Endothelial cell of umbilical vein (primary cell): ENCODE measurements around the gene KCNK1. TPM values are rescaled to one million over a fixed set of nuclear protein-coding genes. Genes with fewer than 3 reads are reported as not detected.

ENCODE experiments used
- BruUV-seq: library from RNA; stranded (reverse); fragments of 400-500 nt; replicated peaks from 2 replicates; lab custom pipeline; 2021; lab: Mats Ljungman, UMichigan
- CTCF ChIA-PET: fragments of 300-600, 350-600 bp; sonication (Branson Sonifier 250); formaldehyde crosslinking; loops from one replicate; lab custom pipeline; 2021; ENCODE audit warnings: antibody characterized with exemption, inconsistent platforms; lab: Charles Lee
- POLR2A ChIA-PET: fragments of 300-600, 350-600 bp; sonication (Branson Sonifier 250); formaldehyde crosslinking; loops from one replicate; lab custom pipeline; 2021; ENCODE audit warnings: antibody characterized with exemption, inconsistent platforms; lab: Charles Lee
- DNase-seq: peaks from one replicate; pipeline ENCODE4 v3.0.0-alpha.2; 2011; ENCODE audit warnings: low read depth, low spot score
- FAIRE-seq: peaks from 2 replicates; lab custom pipeline; 2011; peaks lifted over from hg19 to GRCh38; lab: Jason Lieb, UNC
- H2AFZ ChIP-seq: 2 replicates; pipeline ENCODE4 v1.6.0; 2012; ENCODE audit warnings: low read depth, low read length, control low read depth, inconsistent platforms
- H3K27ac ChIP-seq: 2 replicates; pipeline ENCODE4 v1.5.1; 2011; ENCODE audit warnings: low read depth, mild to moderate bottlenecking, control low read depth, low read length, moderate library complexity; ENCODE audit not compliant: insufficient read depth
- H3K27me3 ChIP-seq, 2 experiments: 2 replicates each; pipeline versions ENCODE4 v1.6.0 to v1.6.1; 2011; ENCODE audit warnings: low read length in 2 of 2, mixed read lengths in 1 of 2; ENCODE audit not compliant: control insufficient read depth in 2 of 2, insufficient read depth in 2 of 2
- H3K36me3 ChIP-seq, 2 experiments: 2 replicates in 1 of 2; 3 replicates in 1 of 2; pipeline ENCODE4 v1.5.1; 2011; ENCODE audit warnings: low read length in 2 of 2, mild to moderate bottlenecking in 1 of 2, moderate library complexity in 1 of 2; ENCODE audit not compliant: control insufficient read depth in 2 of 2, insufficient read depth in 2 of 2; ENCODE audit errors: extremely low read depth in 1 of 2
- H3K4me1 ChIP-seq: 3 replicates; pipeline ENCODE4 v1.5.1; 2011; ENCODE audit warnings: mild to moderate bottlenecking, low read length; ENCODE audit not compliant: control insufficient read depth, insufficient read depth; ENCODE audit errors: extremely low read depth
- H3K4me2 ChIP-seq: 2 replicates; pipeline ENCODE4 v1.6.1; 2011; ENCODE audit warnings: low read length, control low read depth, mixed read lengths; ENCODE audit not compliant: insufficient read depth
- H3K4me3 ChIP-seq, 3 experiments: fragments of 200-600 bp in 1 of 3; sonication (generic), shearing (Covaris generic) in 1 of 3; replicated peaks in 1 of 3; 2 replicates each; pipeline ENCODE4 v1.5.1; 2011 to 2016; ENCODE audit warnings: control low read depth in 3 of 3, low read length in 3 of 3, mild to moderate bottlenecking in 2 of 3, inconsistent platforms in 1 of 3, low read depth in 1 of 3, moderate library complexity in 1 of 3; ENCODE audit not compliant: insufficient read depth in 1 of 3
- H3K79me2 ChIP-seq: 2 replicates; pipeline ENCODE4 v1.6.0; 2012; ENCODE audit warnings: low read length, inconsistent platforms; ENCODE audit not compliant: control insufficient read depth, insufficient read depth
- H3K9ac ChIP-seq: replicated peaks from 2 replicates; pipeline ENCODE3; 2011; ENCODE audit warnings: low read length, control low read depth; ENCODE audit not compliant: insufficient read depth; ENCODE audit errors: extremely low read depth
- H3K9me1 ChIP-seq: replicated peaks from 3 replicates; pipeline ENCODE4 v1.6.0; 2011; ENCODE audit warnings: mild to moderate bottlenecking, low read length; ENCODE audit not compliant: control insufficient read depth, insufficient read depth; ENCODE audit errors: extremely low read depth
- H3K9me3 ChIP-seq: replicated peaks from 2 replicates; pipeline ENCODE4 v1.5.1; 2012; ENCODE audit warnings: low read length, inconsistent platforms; ENCODE audit not compliant: control insufficient read depth, insufficient read depth
- H4K20me1 ChIP-seq: replicated peaks from 2 replicates; pipeline ENCODE3; 2011; ENCODE audit warnings: mild to moderate bottlenecking, low read length; ENCODE audit not compliant: control insufficient read depth, insufficient read depth; ENCODE audit errors: extremely low read depth
- CTCF ChIP-seq, 2 donors: IDR thresholded peaks; 1 replicate in 1 of 2; 2 replicates in 1 of 2; pipeline ENCODE4 v1.5.1; 2011; ENCODE audit warnings: low read length in 2 of 2, mild to moderate bottlenecking in 2 of 2, moderate library complexity in 2 of 2, control low read depth in 1 of 2, inconsistent platforms in 1 of 2, low read depth in 1 of 2; ENCODE audit not compliant: insufficient read depth in 1 of 2; ENCODE audit errors: extremely low read depth in 1 of 2
- EZH2 ChIP-seq: IDR thresholded peaks from 2 replicates; pipeline ENCODE4 v1.6.1; 2012; ENCODE audit warnings: borderline replicate concordance, low read depth, mild to moderate bottlenecking, moderate library complexity, low read length, inconsistent platforms; ENCODE audit not compliant: severe bottlenecking
- FOS ChIP-seq: IDR thresholded peaks from 2 replicates; pipeline ENCODE4 v1.6.1; 2011; ENCODE audit warnings: mild to moderate bottlenecking, low read length, moderate library complexity, borderline replicate concordance; ENCODE audit not compliant: insufficient read depth
- GATA2 ChIP-seq: IDR thresholded peaks from 2 replicates; pipeline ENCODE4 v1.7.0; 2011; ENCODE audit warnings: low read depth, mild to moderate bottlenecking, moderate library complexity, mixed read lengths, low read length; ENCODE audit not compliant: insufficient read length, insufficient read depth
- JUN ChIP-seq: IDR thresholded peaks from 2 replicates; pipeline ENCODE4 v1.6.1; 2011; ENCODE audit warnings: borderline replicate concordance, low read depth; ENCODE audit not compliant: insufficient read length, insufficient read depth
- MAX ChIP-seq: IDR thresholded peaks from 2 replicates; pipeline ENCODE4 v1.6.1; 2011; ENCODE audit not compliant: insufficient read depth, insufficient read length
- MYC ChIP-seq: IDR thresholded peaks from one replicate; pipeline ENCODE4 v1.6.1; 2011; ENCODE audit warnings: mild to moderate bottlenecking, low read depth, low read length
- POLR2A ChIP-seq: IDR thresholded peaks from 2 replicates; pipeline ENCODE4 v1.6.1; 2012; ENCODE audit warnings: low read depth, mild to moderate bottlenecking, control low read depth, low read length
- POLR2AphosphoS5 ChIP-seq: IDR thresholded peaks from 2 replicates; pipeline ENCODE4 v1.6.1; 2012; ENCODE audit warnings: low read depth, mild to moderate bottlenecking, control low read depth, low read length, moderate library complexity; ENCODE audit not compliant: insufficient read depth
- dilution Hi-C: fragments of 300-500 bp; cut with MboI; formaldehyde crosslinking; loops from one replicate; pipeline ENCODE4 v1.15.0; 2019; ENCODE audit warnings: low sequenced_read_pairs; ENCODE audit not compliant: extremely low pct_ligation_motif_present
- intact Hi-C: fragments of 100-400 bp; cut with micrococcal nuclease; formaldehyde crosslinking; loops from one replicate; pipeline ENCODE4 v1.10.0; 2022
- polyA plus RNA-seq, 4 experiments: library from polyadenylated mRNA; depleted of rRNA in 3 of 4; stranded (reverse) in 3 of 4; unstranded in 1 of 4; fragments of >200 nt; gene quantifications; 2 replicates each; pipeline versions ENCODE4 v1.2.1 to v1.2.3, GENCODE V29; 2011 to 2012; ENCODE audit warnings: missing spikeins in 1 of 4
- total RNA-seq: library from RNA; stranded (reverse); gene quantifications from 2 replicates; pipeline ENCODE4 v1.2.3, GENCODE V29; 2021

KCNK1 gene
- total and polyA plus RNA-seq, 2 donors (not counting 3 experiments of a cell fraction or from before 2014, with no cell fraction given), result 0.83 to 2.8 TPM

- intact Hi-C loops (no loop called here), dilution Hi-C loops (no loop called here)
- Histone ChIP-seq H2AFZ (no peak overlapping the region), H3K27me3 (no peaks in the 10 kb centered on the region), H3K9me1 (no peaks in the 10 kb centered on the region), H4K20me1 (no peaks in the 10 kb centered on the region), H3K4me3 (no peak overlapping the region), H3K36me3 (no peaks in the 10 kb centered on the region), H3K27ac (no peak overlapping the region), H3K9ac (no peak overlapping the region), H3K4me1 (no peaks in the 10 kb centered on the region), H3K79me2 (no peaks in the 10 kb centered on the region), H3K4me2 (no peak overlapping the region), H3K9me3 (no peaks in the 10 kb centered on the region)
- POLR2A ChIA-PET, result no interaction called here
- BruUV-seq, result no TSS peak
- FAIRE-seq, result no peak
- CTCF ChIA-PET, result no interaction called here
- DNase-seq, result no peak
- TF ChIP-seq GATA2 (no peak), MYC (no peak), MAX (no peak), EZH2 (no peak), POLR2A (no peak), FOS (no peak), CTCF (IDR thresholded peaks at IDR 0.05; ENCODE audit: extremely low read depth in 1 of 2, insufficient read depth in 1 of 2, low read depth in 1 of 2, low read length in 2 of 2) (no peak), JUN (no peak), POLR2AphosphoS5 (no peak)
Measured at GRCh38 chr1:233631810-233632405, 18.0 kb downstream of the KCNK1 start.
